GM21390 (cell line): ENCODE data around the gene KCND3.

Experiments
- ATAC-seq: cut with Tn5 transposase; IDR thresholded peaks from one replicate; pipeline ENCODE4 v1.9.1; 2021; ENCODE audit not compliant: unreplicated experiment

The KCND3 gene

GRCh38 chr1:111921948-111922347 is 67.5 kb downstream of the KCND3 start:
- ATAC-seq = no peak

GRCh38 chr1:111920221-111921024 is 69.0 kb downstream of the KCND3 start:
- no peak for ATAC-seq

- no peak for ATAC-seq
Observed at GRCh38 chr1:111911776-111912515, 77.5 kb downstream of the KCND3 start.

- no peak for ATAC-seq
Observed at GRCh38 chr1:111911061-111911460, 78.4 kb downstream of the KCND3 start.

- ATAC-seq = no peak
Observed at GRCh38 chr1:111909030-111909429, 80.4 kb downstream of the KCND3 start.

- ATAC-seq = no peak
Observed at GRCh38 chr1:111908011-111908621, 81.4 kb downstream of the KCND3 start.

- no peak for ATAC-seq
Observed at GRCh38 chr1:111907321-111907720, 82.1 kb downstream of the KCND3 start.

- ATAC-seq = no peak
Observed at GRCh38 chr1:111906816-111907215, 82.7 kb downstream of the KCND3 start.

GRCh38 chr1:111906111-111906510 is 83.4 kb downstream of the KCND3 start:
- ATAC-seq = no peak

GRCh38 chr1:111904478-111905218 is 84.8 kb downstream of the KCND3 start:
- ATAC-seq = no peak

- ATAC-seq = no peak
Observed at GRCh38 chr1:111903871-111904449, 85.5 kb downstream of the KCND3 start.

- ATAC-seq = no peak
Observed at GRCh38 chr1:111903148-111903870, 86.2 kb downstream of the KCND3 start.

- ATAC-seq = no peak
Observed at GRCh38 chr1:111895469-111895868, 94.0 kb downstream of the KCND3 start.

GRCh38 chr1:111895017-111895416 is 94.5 kb downstream of the KCND3 start:
- no peak for ATAC-seq

GRCh38 chr1:111894497-111894896 is 95.0 kb downstream of the KCND3 start:
- no peak for ATAC-seq

GRCh38 chr1:111891566-111891965 is 97.9 kb downstream of the KCND3 start:
- ATAC-seq = no peak

- ATAC-seq = no peak
Observed at GRCh38 chr1:111888740-111889376, 100.6 kb downstream of the KCND3 start.

GRCh38 chr1:111887875-111888274 is 101.6 kb downstream of the KCND3 start:
- no peak for ATAC-seq

- no peak for ATAC-seq
Observed at GRCh38 chr1:111887385-111887784, 102.1 kb downstream of the KCND3 start.

- no peak for ATAC-seq
Observed at GRCh38 chr1:111886741-111887140, 102.7 kb downstream of the KCND3 start.
